Subcutaneous adipose tissue (tissue), 4 donors: ENCODE data around the gene TP63. TPM values are rescaled to one million over a fixed set of nuclear protein-coding genes. Genes with fewer than 3 reads are reported as not detected.

Experiments used
- total RNA-seq, 4 donors: library from RNA; depleted of rRNA; stranded (reverse); fragments of >200 nt; gene quantifications; one replicate each; pipeline ENCODE4 v1.1.0, GENCODE V29; 2016
- TF ChIP-seq, protein P1 (sequence below): fragments of 450-650 bp; IDR thresholded peaks from one replicate; pipeline ENCODE4 v1.5.1; 2016; ENCODE audit warnings: low read depth, mild to moderate bottlenecking, control low read depth, antibody characterized with exemption, moderate library complexity

TP63 gene
- total RNA-seq, 4 donors from 2014 or later, result 0.17 to 0.44 TPM; not detected in 2

DNA sequence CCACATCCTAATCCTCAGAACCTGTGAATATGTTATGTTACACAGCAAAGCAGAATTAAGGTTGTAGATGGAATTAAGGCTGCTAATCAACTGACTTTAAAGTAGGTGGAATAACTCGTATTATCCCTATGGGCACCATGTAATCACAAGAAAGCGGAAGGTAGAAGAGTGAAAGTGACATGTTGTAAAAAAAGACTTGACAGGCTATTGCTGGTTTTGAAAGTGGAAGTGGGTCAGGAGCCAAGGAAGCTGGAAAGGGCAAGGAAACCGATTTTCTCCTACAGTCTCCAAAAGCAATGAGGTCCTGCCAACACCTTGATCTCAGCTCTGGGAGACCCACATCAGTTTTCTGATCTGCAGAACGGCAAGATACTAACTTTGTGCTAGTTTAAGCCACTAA is 6.6 kb downstream of the TP63 start:
- TF ChIP-seq, protein P1, sequence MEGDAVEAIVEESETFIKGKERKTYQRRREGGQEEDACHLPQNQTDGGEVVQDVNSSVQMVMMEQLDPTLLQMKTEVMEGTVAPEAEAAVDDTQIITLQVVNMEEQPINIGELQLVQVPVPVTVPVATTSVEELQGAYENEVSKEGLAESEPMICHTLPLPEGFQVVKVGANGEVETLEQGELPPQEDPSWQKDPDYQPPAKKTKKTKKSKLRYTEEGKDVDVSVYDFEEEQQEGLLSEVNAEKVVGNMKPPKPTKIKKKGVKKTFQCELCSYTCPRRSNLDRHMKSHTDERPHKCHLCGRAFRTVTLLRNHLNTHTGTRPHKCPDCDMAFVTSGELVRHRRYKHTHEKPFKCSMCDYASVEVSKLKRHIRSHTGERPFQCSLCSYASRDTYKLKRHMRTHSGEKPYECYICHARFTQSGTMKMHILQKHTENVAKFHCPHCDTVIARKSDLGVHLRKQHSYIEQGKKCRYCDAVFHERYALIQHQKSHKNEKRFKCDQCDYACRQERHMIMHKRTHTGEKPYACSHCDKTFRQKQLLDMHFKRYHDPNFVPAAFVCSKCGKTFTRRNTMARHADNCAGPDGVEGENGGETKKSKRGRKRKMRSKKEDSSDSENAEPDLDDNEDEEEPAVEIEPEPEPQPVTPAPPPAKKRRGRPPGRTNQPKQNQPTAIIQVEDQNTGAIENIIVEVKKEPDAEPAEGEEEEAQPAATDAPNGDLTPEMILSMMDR, result no peak

DNA sequence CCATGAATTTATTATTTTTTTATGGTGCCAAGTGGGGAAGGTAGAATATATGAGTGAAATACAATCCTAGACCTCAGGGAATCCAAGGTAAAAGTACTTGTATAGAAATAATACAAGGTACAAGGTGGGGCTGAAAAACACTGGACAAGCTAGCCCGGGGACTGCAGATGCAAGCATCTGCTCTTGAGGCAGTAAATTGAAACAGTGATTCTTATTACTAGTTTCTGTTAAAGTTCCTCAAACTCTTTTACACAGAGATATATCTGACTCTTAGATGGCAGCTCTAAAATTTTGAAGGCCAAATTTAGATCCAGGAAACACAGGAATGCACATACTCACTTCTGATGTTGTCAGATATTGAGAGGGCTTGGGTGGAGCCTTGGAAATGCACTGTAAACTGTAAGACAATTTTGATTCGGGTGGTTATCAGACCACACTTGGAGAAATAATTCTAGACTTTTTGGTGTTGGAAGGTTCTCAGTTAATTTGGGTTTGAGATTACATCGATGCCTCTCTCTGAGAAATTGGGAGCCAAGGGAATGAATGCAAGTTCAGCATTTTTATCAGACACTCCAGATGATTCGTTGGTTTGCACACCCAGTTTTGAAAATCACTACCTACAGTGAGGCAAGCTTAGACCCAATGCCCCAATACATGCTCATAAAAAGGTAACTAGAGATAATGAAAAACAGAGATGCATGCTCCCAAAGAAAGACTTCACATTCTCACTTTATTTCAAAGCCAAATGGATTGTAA is 7.3 kb downstream of the TP63 start:
- TF ChIP-seq, protein P1, result no peak

DNA sequence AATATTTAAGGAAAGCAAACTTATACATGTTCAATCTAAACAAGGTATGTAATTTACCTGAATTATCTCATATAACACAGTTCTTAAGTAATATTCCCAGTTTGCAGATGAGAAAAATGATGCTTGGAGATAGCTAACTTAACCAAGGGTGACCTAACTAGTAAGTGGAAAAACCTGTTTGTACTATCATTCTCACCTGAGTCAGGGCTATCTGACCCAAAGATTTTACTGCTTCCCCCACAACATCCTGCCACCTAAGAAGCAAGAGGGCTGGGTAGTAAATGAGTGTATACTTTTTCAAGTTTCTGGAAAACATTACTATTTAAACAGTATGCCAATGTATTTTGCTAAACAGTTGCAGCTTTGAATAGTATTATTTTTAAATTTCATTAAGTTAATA is 10.6 kb downstream of the TP63 start:
- TF ChIP-seq, protein P1, result no peak

DNA sequence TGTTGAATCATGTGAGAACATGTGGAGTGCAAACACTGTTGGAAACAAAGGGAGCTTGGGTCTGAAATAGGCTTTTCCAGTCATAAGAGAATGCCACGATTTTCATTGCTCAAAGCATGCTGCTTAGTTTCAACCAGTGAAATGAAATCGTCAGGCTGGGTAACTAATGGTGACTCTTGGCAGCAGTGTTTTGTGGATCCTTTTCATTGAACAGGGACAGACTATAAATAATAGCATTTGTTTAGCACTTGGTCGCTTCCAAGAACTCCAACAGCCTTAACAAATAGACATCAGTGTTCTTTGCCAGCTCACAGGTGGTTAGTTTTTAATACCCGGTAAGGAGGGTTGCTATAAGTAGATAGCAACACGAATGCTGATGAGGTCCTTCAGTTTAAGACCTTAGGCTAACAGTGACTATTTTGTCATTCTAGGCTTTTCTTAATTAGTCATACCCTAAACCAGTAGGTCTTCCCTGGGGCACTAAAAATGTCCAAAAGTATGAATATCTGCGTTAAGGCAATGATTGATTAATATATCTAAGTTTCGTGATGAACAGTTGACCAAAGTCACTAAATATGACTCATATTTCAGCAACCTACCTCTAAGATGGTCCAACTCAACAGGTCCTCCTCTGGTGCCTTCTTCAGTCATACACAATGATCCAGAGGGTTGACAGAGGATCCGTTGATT is 15.8 kb downstream of the TP63 start:
- TF ChIP-seq, protein P1, result no peak

DNA sequence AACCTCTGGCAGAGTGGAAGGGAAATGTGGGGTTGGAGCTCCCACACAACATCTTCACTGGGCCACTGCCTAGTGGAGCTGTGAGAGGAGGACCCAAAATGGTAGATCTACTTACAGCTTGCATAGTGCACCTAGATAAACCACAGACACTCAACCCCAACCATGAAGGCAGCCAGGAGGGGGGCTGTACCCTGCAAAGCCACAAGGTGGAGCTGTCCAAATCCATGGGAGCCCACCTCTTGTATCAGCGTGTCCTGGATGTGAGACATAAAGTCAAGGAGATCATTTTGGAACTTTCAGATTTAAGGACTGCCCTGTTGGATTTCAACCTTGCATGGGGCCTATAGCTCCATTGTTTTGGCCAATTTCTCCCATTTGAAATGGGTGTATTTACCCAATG is 20.9 kb downstream of the TP63 start:
- TF ChIP-seq, protein P1, result no peak

DNA sequence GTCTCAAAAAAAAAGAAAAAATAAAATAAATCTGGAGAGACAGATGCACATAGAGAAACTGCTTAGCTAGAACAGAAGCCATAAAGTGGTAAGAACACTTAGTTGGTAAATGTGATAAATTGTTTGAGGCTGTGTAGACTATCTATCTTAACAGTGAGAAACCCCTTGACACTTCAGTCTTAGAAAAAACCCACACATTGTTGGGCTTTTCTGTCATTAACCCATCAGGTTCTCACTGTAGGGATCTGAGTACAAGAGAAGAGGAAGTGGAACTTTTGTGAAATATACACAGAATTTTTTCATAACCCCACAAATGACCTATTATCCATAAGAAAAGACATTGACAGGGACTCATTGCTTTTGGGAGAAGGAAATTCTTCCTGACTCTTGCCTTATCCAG is 24.4 kb downstream of the TP63 start:
- TF ChIP-seq, protein P1, result no peak

DNA sequence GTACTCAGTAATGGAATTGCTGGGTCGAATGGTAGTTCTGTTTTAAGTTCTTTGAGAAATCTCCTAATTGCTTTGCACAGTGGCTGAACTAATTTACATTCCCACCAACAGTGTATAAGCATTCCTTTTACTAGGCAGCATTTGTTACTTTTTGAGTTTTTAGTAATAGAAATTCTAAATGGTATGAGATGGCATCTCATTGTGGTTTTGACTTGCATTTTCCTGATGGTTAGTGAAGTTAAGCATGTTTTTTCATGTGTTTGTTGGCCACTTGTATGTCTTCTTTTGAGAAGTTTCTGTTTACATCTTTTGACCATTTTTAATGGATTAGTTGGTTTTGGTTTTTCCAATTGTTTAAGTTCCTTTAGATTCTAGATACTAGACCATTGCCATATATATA is 28.4 kb downstream of the TP63 start:
- TF ChIP-seq, protein P1, result no peak
